Uterus (tissue), 4 donors: Measurements from ENCODE around the gene NKAIN2. TPM values are rescaled to one million over a fixed set of nuclear protein-coding genes. Genes with fewer than 3 reads are reported as not detected.
"Not testable (repeated sequence)": the region's sequence is repeated elsewhere in the genome, so short reads cannot be mapped to it uniquely, and the experiment has no call there.

ENCODE experiments used
- DNase-seq, 2 donors: peaks; one replicate each; pipeline ENCODE4 v3.0.0-alpha.2; 2019 to 2020
- H3K27ac ChIP-seq, 2 donors: fragments of 200-600 bp; sonication (generic); 1 replicate in 1 of 2; 2 replicates in 1 of 2; pipeline ENCODE4 v1.5.1; 2016 to 2018
- H3K27me3 ChIP-seq, 2 donors: fragments of 200-600 bp; sonication (generic); one replicate each; pipeline ENCODE4 v1.5.1; 2018 to 2019; ENCODE audit warnings: control low read depth in 1 of 2
- H3K36me3 ChIP-seq, 2 donors: fragments of 200-600 bp; sonication (generic); one replicate each; pipeline ENCODE4 v1.5.1; 2019; ENCODE audit warnings: control low read depth in 1 of 2
- H3K4me1 ChIP-seq, 2 donors: fragments of 200-600 bp; sonication (generic); one replicate each; pipeline ENCODE4 v1.5.1; 2018 to 2019; ENCODE audit warnings: control low read depth in 1 of 2
- H3K4me3 ChIP-seq, 2 donors: fragments of 200-600 bp; sonication (generic); 1 replicate in 1 of 2; 2 replicates in 1 of 2; pipeline ENCODE4 v1.5.1; 2018 to 2019; ENCODE audit warnings: mild to moderate bottlenecking in 1 of 2
- H3K9me3 ChIP-seq, 2 donors: fragments of 200-600 bp; sonication (generic); one replicate each; pipeline ENCODE4 v1.5.1; 2019; ENCODE audit warnings: control low read depth in 1 of 2
- POLR2A ChIP-seq, 2 donors: fragments of 450-650 bp; IDR thresholded peaks; one replicate each; pipeline ENCODE4 v1.6.1; 2016; ENCODE audit warnings: antibody characterized with exemption in 2 of 2, mild to moderate bottlenecking in 1 of 2, moderate library complexity in 1 of 2
- intact Hi-C: fragments of 100-400 bp; cut with DNase I; formaldehyde crosslinking; loops from one replicate; pipeline ENCODE4 v1.15.1; 2023; ENCODE audit warnings: low total_unique reads
- total RNA-seq, 4 donors: library from RNA; depleted of rRNA in 3 of 4; stranded (reverse); fragments of >200 nt in 3 of 4; gene quantifications; one replicate each; pipeline versions ENCODE4 v1.1.0 to v1.2.4, GENCODE V29; 2014 to 2023
- TF ChIP-seq, protein P1 (sequence below), 4 experiments: fragments of 200-600 bp in 2 of 4; fragments of 450-650 bp in 2 of 4; sonication (generic) in 2 of 4; IDR thresholded peaks; one replicate each; pipeline ENCODE4 v1.5.1; 2016 to 2019; ENCODE audit warnings: antibody characterized with exemption in 4 of 4, mild to moderate bottlenecking in 2 of 4, moderate library complexity in 1 of 4
- donor health status: DM: yes; HTN: yes; CAD: no.

The NKAIN2 gene
- total RNA-seq, 4 donors from 2014 or later = 0.59 to 1.1 (median 1.0) TPM; not detected in 1

DNA sequence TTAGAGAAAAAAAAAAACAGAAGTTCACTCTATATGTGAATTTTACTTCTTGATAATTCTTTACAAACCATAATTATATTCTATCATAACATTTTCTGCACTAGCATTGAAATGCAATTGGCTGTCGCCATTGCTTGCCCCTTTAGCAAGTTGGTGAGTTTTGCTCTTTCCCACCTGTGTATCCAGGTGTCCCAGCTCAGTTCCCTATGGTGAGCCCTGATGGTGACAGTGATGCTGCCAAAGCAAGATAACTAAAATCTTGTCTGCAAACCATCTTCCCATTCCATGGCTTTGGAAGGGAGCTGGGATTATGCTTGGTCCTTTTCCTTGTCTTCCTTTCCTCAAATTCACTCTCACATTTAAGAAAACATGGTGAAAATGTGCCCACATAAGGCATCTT is 429.6 kb downstream of the NKAIN2 start:
- no peak for DNase-seq
- intact Hi-C loops = no loop called here
- no peaks in the 10 kb centered on the region for H3K4me1 ChIP-seq
- H3K4me3 ChIP-seq = no peak overlapping the region
- no peak overlapping the region for H3K27ac ChIP-seq
- H3K36me3 ChIP-seq = no peaks in the 10 kb centered on the region
- H3K27me3 ChIP-seq = no peaks in the 10 kb centered on the region
- TF ChIP-seq POLR2A (IDR thresholded peaks at IDR 0.05) = no peak
- TF ChIP-seq, protein P1, sequence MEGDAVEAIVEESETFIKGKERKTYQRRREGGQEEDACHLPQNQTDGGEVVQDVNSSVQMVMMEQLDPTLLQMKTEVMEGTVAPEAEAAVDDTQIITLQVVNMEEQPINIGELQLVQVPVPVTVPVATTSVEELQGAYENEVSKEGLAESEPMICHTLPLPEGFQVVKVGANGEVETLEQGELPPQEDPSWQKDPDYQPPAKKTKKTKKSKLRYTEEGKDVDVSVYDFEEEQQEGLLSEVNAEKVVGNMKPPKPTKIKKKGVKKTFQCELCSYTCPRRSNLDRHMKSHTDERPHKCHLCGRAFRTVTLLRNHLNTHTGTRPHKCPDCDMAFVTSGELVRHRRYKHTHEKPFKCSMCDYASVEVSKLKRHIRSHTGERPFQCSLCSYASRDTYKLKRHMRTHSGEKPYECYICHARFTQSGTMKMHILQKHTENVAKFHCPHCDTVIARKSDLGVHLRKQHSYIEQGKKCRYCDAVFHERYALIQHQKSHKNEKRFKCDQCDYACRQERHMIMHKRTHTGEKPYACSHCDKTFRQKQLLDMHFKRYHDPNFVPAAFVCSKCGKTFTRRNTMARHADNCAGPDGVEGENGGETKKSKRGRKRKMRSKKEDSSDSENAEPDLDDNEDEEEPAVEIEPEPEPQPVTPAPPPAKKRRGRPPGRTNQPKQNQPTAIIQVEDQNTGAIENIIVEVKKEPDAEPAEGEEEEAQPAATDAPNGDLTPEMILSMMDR (IDR thresholded peaks at IDR 0.05) = no peak
- H3K9me3 ChIP-seq = no peaks in the 10 kb centered on the region

DNA sequence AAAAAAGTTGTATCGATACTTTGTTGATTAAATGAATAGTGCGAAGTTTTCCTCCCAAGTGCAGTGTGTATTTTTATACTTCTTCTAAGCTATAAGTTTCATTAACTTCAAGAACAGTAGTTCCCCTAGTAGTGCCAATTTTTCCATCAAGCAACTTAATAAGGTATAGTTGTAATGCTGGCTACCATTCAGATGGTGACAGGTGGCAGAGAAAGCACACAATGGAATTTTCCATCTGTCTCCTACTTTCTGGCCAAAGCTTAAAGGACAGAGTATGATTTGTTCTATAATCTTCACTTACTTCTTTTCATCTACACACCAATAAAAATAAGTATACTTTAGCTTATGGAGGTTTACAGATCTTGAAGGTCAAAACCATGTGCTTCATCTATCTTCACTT is 431.1 kb downstream of the NKAIN2 start:
- TF ChIP-seq, protein P1 (IDR thresholded peaks at IDR 0.05) = no peak
- no peaks in the 10 kb centered on the region for H3K9me3 ChIP-seq
- intact Hi-C loops = no loop called here
- DNase-seq = no peak
- no peaks in the 10 kb centered on the region for H3K4me1 ChIP-seq
- H3K27ac ChIP-seq = no peak overlapping the region
- H3K36me3 ChIP-seq = no peaks in the 10 kb centered on the region
- no peaks in the 10 kb centered on the region for H3K27me3 ChIP-seq
- H3K4me3 ChIP-seq = no peak overlapping the region

DNA sequence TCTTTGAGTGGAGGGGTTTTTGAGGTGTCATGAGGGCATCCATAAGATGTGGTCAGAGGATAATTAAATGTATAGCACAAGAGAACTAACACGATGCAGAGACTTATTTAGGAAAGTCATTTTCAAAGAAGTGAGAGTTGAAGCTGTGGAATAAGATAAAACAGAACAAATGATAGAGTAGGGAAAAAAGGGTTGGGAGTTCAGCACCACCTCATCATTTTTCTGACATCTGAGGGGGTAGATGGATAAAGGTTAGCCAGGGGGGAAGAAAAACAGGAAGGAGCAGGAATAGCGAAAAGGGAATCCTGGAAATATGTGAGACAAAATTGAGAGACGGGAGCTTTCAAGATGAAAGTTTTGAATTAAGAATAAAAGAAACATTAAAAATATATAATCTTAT is 434.2 kb downstream of the NKAIN2 start:
- intact Hi-C loops = no loop called here
- H3K36me3 ChIP-seq = no peaks in the 10 kb centered on the region
- no peaks in the 10 kb centered on the region for H3K27me3 ChIP-seq
- H3K27ac ChIP-seq = no peak overlapping the region
- DNase-seq = no peak
- no peak for TF ChIP-seq POLR2A (IDR thresholded peaks at IDR 0.05)
- TF ChIP-seq, protein P1 (IDR thresholded peaks at IDR 0.05) = no peak
- H3K4me1 ChIP-seq = no peaks in the 10 kb centered on the region
- no peak overlapping the region for H3K4me3 ChIP-seq
- no peaks in the 10 kb centered on the region for H3K9me3 ChIP-seq

DNA sequence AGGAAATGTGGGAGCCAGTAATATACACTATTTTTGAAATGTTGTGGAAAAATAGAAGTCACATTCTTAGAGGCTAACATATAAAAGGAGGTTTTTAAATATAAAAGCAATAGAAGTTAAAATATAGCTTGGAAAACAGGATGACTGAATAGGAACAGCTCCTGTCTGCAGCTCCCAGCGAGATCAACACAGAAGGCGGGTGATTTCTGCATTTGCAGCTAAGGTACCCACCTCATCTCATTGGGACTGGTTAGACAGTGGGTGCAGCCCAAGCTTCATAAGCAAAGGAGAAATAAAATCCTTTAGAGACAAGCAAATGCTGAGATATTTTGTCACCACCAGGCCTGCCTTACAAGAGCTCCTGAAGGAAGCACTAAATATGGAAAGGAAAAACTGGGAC is 434.7 kb downstream of the NKAIN2 start:
- H3K4me1 ChIP-seq, H3K9me3 ChIP-seq, H3K36me3 ChIP-seq, DNase-seq, intact Hi-C loops, H3K27ac ChIP-seq, H3K4me3 ChIP-seq, H3K27me3 ChIP-seq: not testable (repeated sequence)

DNA sequence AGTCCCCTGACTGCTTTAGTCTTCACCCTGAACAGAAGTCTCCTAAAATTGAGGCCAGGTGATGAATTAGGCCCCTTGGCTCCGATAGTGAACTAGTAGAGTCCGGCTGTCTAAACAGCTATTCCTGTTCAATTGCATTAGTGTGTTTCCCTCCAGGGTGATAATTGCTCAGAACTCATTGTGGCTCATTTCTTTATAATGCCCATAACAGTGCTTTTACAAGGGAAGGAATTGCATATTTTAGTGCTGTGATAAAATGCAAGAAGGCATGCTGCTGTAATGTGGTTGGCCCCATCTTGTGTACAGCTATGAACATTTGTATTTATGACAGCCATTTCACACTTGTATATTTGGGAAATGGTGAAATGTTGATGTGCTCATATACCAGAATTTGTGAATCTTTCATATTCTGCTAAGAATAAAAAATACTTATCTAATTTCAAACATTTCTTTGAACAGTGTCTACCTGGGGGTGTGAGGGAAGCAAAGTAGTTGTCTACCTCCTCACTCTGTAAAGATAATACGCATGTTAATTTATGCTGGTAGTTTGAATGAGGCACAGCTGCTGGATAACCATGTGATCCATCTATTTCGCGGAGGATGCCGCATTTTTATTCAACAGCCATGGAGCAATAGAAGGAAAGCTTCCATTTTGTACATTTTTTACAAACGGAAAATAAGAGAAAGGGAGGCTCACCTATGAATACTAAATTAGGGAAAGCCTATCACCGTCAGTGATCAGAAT is 451.4 kb downstream of the NKAIN2 start:
- no peaks in the 10 kb centered on the region for H3K4me1 ChIP-seq
- H3K4me3 ChIP-seq = no peak overlapping the region
- intact Hi-C loops = no loop called here
- H3K9me3 ChIP-seq = no peaks in the 10 kb centered on the region
- no peak for DNase-seq
- no peak overlapping the region for H3K27ac ChIP-seq
- TF ChIP-seq, protein P1 (IDR thresholded peaks at IDR 0.05) = no peak
- no peak for TF ChIP-seq POLR2A (IDR thresholded peaks at IDR 0.05)
- H3K36me3 ChIP-seq = no peaks in the 10 kb centered on the region
- no peaks in the 10 kb centered on the region for H3K27me3 ChIP-seq

DNA sequence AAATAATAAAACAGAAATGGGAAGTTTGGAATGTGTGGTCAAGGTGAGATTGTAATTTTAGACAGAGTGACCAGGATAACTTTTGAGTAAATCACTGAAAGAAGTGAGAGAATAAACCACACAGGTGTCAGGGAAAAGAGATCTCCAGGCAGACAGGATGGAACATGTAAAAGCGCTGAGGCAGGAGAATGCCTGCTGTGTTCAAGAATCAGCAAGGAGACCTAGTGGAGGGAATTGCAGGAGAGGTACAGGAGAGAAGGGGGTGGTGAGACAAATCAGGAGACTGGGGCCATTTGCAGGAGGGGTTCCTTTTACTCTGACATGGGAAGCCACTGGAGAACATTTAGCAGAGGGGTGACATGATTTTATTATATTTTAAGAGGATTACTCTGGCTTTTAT is 456.7 kb downstream of the NKAIN2 start:
- TF ChIP-seq, protein P1 (IDR thresholded peaks at IDR 0.05) = no peak
- TF ChIP-seq POLR2A (IDR thresholded peaks at IDR 0.05) = no peak
- no peaks in the 10 kb centered on the region for H3K9me3 ChIP-seq
- DNase-seq = no peak

More for the DNA sequence above, 456.7 kb downstream of the NKAIN2 start:
- Histone ChIP-seq H3K4me3 (no peak overlapping the region), H3K27ac (no peak overlapping the region), H3K27me3 (no peaks in the 10 kb centered on the region), H3K36me3 (no peaks in the 10 kb centered on the region), H3K4me1 (no peaks in the 10 kb centered on the region)
- intact Hi-C loops = no loop called here
